Heart left ventricle (tissue), 13 donors: ENCODE results near the gene DHX35.

ENCODE experiments used
- CTCF ChIP-seq, 12 donors: fragments of 200-600 bp; sonication (generic) in 4 of 12; IDR thresholded peaks; one replicate each; pipeline versions ENCODE4 v1.5.0 to v1.8.0; 2018 to 2022; ENCODE audit warnings: antibody characterized with exemption in 12 of 12, mild to moderate bottlenecking in 5 of 12
- POLR2A ChIP-seq, 2 donors: fragments of 450-650 bp; IDR thresholded peaks; one replicate each; pipeline ENCODE4 v1.6.1; 2017; ENCODE audit warnings: antibody characterized with exemption in 2 of 2, mild to moderate bottlenecking in 2 of 2, moderate library complexity in 2 of 2
- donor health status: ischemic (EF 13 %, LVEDD 7.1; RV severe dilation, severe dysfunction).
- donor health status: DM: no; HTN: yes; CAD: no.
- donor health status: DM: no; HTN: no; CAD: no.
- donor health status: ischemic (EF 25% LVEDD 6.9; RV normal size, moderate dysfunction).
- donor health status: ischemic (EF 25% LVEDD 5.7; RV mildly dilated, moderate dysfunction).
- donor health status: ischemic (EF 35%, LVEDD 5.7; RV mildly dilated, moderate dysfunction).
- donor health status: nonischemic (EF 11% LVEDD 7.7; RV severe dilation, severe dysfunction).
- donor health status: DM: yes; HTN: yes; CAD: no.
- donor health status: PGD.
- donor health status: ischemic (EF 29% LVEDD 5.4; RV normal size, mild dysfunction).
- donor health status: nonischemic (EF 23%, LVEDD 6.1; RV moderate dilation, normal function).

DNA sequence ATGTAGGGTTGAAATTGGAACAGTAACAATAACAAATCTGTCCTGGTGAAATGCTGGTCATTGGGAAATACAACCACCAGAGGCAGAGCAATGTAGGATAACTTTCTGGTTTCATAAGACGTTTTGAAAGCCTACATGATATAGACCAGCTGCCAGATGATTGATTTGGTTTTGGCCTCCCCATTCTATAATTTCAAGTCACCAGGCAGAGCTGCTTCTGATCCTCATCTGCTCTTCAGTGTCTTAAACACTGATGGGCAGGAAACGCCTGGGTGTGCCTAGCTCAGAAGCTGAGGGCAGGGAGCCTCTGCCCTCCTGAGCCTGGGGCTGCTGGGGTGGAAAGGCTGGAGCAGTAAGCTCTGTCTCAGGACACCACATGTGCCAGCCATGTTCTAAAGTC is 24.5 kb downstream of the DHX35 start:
- no peak for TF ChIP-seq CTCF (IDR thresholded peaks at IDR 0.05)
- no peak for TF ChIP-seq POLR2A (IDR thresholded peaks at IDR 0.05)
